Glutamatergic neuron (in vitro differentiated cells): ENCODE data around the gene GABRR2. TPM values are rescaled to one million over a fixed set of nuclear protein-coding genes. Genes with fewer than 3 reads are reported as not detected.

Source experiments
- DNase-seq: peaks from one replicate; pipeline ENCODE4 v3.0.0; 2022
- H3K27ac Mint-ChIP-seq: one replicate; pipeline ENCODE4 v1.8.0; 2020; ENCODE audit warnings: mild to moderate bottlenecking, mixed read lengths, inconsistent platforms; ENCODE audit not compliant: unreplicated experiment
- H3K27me3 Mint-ChIP-seq: one replicate; pipeline ENCODE4 v1.8.0; 2020; ENCODE audit warnings: mild to moderate bottlenecking, moderate library complexity, mixed read lengths, inconsistent platforms; ENCODE audit not compliant: unreplicated experiment
- H3K36me3 Mint-ChIP-seq: one replicate; pipeline ENCODE4 v1.8.0; 2020; ENCODE audit warnings: mild to moderate bottlenecking, mixed read lengths, inconsistent platforms; ENCODE audit not compliant: unreplicated experiment
- H3K4me1 Mint-ChIP-seq: one replicate; pipeline ENCODE4 v1.8.0; 2020; ENCODE audit warnings: mild to moderate bottlenecking, low read depth, mixed read lengths, inconsistent platforms; ENCODE audit not compliant: unreplicated experiment
- H3K4me3 Mint-ChIP-seq: one replicate; pipeline ENCODE4 v1.8.0; 2020; ENCODE audit warnings: mild to moderate bottlenecking, mixed read lengths, inconsistent platforms; ENCODE audit not compliant: unreplicated experiment
- H3K9me3 Mint-ChIP-seq: one replicate; pipeline ENCODE4 v1.8.0; 2020; ENCODE audit warnings: mild to moderate bottlenecking, moderate library complexity, mixed read lengths, inconsistent platforms; ENCODE audit not compliant: unreplicated experiment
- CTCF ChIP-seq: fragments of 200-600 bp; sonication (generic); IDR thresholded peaks from one replicate; pipeline ENCODE4 v1.5.0; 2021; ENCODE audit not compliant: partially characterized antibody, unreplicated experiment
- total RNA-seq: library from RNA; stranded (reverse); fragmentation: NEBNext Ultra II Directional; extraction: Animal tissue kit (Norgen Biotek cat#: 25700); gene quantifications from one replicate; pipeline ENCODE4 v1.2.1, GENCODE V29; 2021; ENCODE audit not compliant: unreplicated experiment

Gene GABRR2
- total RNA-seq, 1 donor from 2014 or later: 0.49 TPM

DNA sequence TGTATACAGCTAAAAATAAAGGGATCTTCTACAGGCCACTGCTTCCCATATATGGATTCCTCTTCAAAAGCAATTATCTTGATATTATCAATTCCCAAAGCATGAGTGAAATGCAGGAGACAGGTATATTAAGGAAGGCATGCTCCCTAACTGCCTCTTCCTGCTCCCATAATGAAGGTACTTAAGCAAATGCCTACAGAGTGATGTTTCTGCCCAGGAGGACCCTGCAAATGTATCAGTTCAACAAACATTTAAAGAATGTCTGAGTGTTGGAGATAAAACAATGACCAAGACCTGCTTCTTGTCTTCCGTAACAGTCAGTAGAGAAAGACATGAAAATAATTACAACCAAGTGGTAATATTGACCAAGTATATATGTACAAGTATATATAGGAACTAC, 33.3 kb upstream of the GABRR2 start:
- peaks cover 2% of the 10 kb centered on the region for H3K4me1 Mint-ChIP-seq
- H3K27me3 Mint-ChIP-seq: peaks cover 3% of the 10 kb centered on the region
- TF ChIP-seq CTCF: no peak
- H3K9me3 Mint-ChIP-seq: peaks cover 2% of the 10 kb centered on the region
- H3K36me3 Mint-ChIP-seq: no peaks in the 10 kb centered on the region
- DNase-seq: no peak
- no peak overlapping the region for H3K27ac Mint-ChIP-seq
- H3K4me3 Mint-ChIP-seq: no peak overlapping the region

DNA sequence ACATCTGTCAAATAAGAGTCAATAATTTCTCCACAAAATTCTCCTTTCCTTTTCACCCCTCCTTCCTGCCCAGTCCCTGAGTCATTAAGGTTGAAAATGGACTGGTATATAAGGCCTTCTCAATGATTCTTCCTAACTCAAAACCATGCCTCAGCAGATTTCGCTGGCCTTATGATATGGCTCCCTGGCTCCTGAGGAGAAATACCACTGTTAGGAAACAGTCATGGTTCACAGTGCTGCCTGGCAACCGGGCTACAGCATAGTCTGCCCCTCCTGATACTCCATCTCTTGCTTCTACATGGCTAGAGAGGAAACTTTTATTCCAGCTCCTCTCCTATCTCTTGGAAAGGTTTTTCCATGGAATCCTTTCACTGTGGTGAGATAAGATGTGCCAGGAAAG, 32.7 kb upstream of the GABRR2 start:
- TF ChIP-seq CTCF: no peak
- Mint-ChIP-seq H3K9me3 (peaks cover 2% of the 10 kb centered on the region), H3K27ac (no peak overlapping the region), H3K4me3 (no peak overlapping the region), H3K36me3 (no peaks in the 10 kb centered on the region), H3K4me1 (peaks cover 2% of the 10 kb centered on the region), H3K27me3 (peaks cover 3% of the 10 kb centered on the region)
- DNase-seq: no peak

- Mint-ChIP-seq H3K27ac (no peak overlapping the region), H3K27me3 (no peaks in the 10 kb centered on the region), H3K9me3 (no peaks in the 10 kb centered on the region), H3K36me3 (no peaks in the 10 kb centered on the region), H3K4me1 (no peaks in the 10 kb centered on the region), H3K4me3 (no peak overlapping the region)
- no peak for TF ChIP-seq CTCF
- DNase-seq: no peak
These were observed 31.3 kb upstream of the GABRR2 start for GRCh38 chr6:89346433-89346832.

DNA sequence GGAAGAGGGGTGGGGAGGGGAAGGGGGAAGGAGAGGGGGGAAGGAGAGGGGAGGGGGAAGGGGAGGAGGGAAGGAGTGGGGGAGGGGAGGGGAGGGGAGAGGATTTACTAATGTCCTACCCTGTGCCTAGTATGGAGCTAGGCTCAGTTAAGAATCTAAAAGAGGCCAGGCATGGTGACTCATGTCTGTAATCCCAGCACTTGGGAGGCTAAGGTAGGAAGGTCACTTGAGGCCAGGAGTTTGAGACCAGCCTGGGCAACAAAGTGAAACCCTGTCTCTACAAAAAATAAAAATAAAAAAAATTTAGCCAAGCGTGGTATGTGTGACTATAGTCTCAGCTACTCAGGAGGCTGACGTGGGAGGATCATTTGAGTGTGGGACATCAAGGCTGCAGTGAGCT, 24.5 kb upstream of the GABRR2 start:
- no peak for TF ChIP-seq CTCF
- no peak overlapping the region for H3K4me3 Mint-ChIP-seq
- H3K9me3 Mint-ChIP-seq: no peaks in the 10 kb centered on the region
- H3K36me3 Mint-ChIP-seq: no peaks in the 10 kb centered on the region
- H3K27ac Mint-ChIP-seq: no peak overlapping the region
- H3K27me3 Mint-ChIP-seq: peaks cover 5% of the 10 kb centered on the region
- H3K4me1 Mint-ChIP-seq: no peaks in the 10 kb centered on the region
- DNase-seq: no peak

DNA sequence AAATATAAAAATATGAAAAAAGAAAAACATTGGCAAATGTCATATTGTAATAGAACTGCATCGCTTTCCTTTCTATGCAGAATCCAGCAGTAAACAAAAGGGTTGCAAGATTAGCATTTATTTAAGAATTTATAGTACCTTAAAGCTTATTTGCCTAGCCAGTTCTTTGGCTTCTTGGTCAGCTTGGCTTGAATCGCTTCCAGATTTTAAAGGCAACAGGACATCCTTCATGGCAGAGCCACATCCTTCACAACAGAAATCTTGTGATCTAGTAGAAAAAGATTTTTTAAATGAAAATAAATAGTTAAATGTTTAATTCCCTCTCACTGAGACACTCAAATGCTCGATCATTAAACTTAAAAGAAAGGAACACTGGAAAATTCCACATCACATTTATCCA, 20.1 kb upstream of the GABRR2 start:
- no peaks in the 10 kb centered on the region for H3K4me1 Mint-ChIP-seq
- no peak overlapping the region for H3K27ac Mint-ChIP-seq
- no peak for TF ChIP-seq CTCF
- H3K27me3 Mint-ChIP-seq: peaks cover 5% of the 10 kb centered on the region
- no peak for DNase-seq
- no peaks in the 10 kb centered on the region for H3K36me3 Mint-ChIP-seq
- no peak overlapping the region for H3K4me3 Mint-ChIP-seq
- H3K9me3 Mint-ChIP-seq: no peaks in the 10 kb centered on the region
